Liver (tissue), 3 donors: ENCODE measurements around the gene CYP39A1.
A peak's percentile ranks its signal among the peaks of the same experiment; 100 is the strongest.

ENCODE experiments used
- EGR1 ChIP-seq, 2 donors: IDR thresholded peaks; 2 replicates each; pipeline ENCODE4 v1.6.1; 2016 to 2018; ENCODE audit warnings: antibody characterized with exemption in 2 of 2, low read depth in 2 of 2
- FOXA1 ChIP-seq: IDR thresholded peaks from 2 replicates; pipeline ENCODE4 v1.6.1; 2016; ENCODE audit warnings: antibody characterized with exemption
- JUND ChIP-seq, 2 donors: IDR thresholded peaks; 2 replicates each; pipeline ENCODE4 v1.6.1; 2016; ENCODE audit warnings: antibody characterized with exemption in 2 of 2
- NR2F2 ChIP-seq: IDR thresholded peaks from 2 replicates; pipeline ENCODE4 v1.6.1; 2016; ENCODE audit warnings: antibody characterized with exemption
- RAD21 ChIP-seq, 2 donors: IDR thresholded peaks; 2 replicates each; pipeline ENCODE4 v1.6.1; 2016; ENCODE audit warnings: antibody characterized with exemption in 2 of 2, mild to moderate bottlenecking in 2 of 2
- SP1 ChIP-seq: IDR thresholded peaks from 2 replicates; pipeline ENCODE4 v1.6.1; 2018; ENCODE audit warnings: antibody characterized with exemption, mild to moderate bottlenecking
- TAF1 ChIP-seq: conservative IDR thresholded peaks from 2 replicates; pipeline ENCODE4 v1.6.1; 2016; ENCODE audit warnings: antibody characterized with exemption, mild to moderate bottlenecking
- YY1 ChIP-seq: IDR thresholded peaks from 2 replicates; pipeline ENCODE4 v1.6.1; 2016; ENCODE audit warnings: antibody characterized with exemption, mild to moderate bottlenecking
- ZBTB33 ChIP-seq: IDR thresholded peaks from 2 replicates; pipeline ENCODE4 v1.6.1; 2016; ENCODE audit warnings: antibody characterized with exemption
- TF ChIP-seq, protein P1 (sequence below): fragments of 150-350 bp; IDR thresholded peaks from 2 replicates; pipeline ENCODE4 v1.5.1; 2017; ENCODE audit warnings: improper control_type of control experiment, low read depth, low read length; ENCODE audit not compliant: missing input control
- TF ChIP-seq, protein P2 (sequence below): IDR thresholded peaks from 2 replicates; pipeline ENCODE4 v1.6.1; 2016; ENCODE audit warnings: antibody characterized with exemption, mild to moderate bottlenecking
- TF ChIP-seq, protein P3 (sequence below): IDR thresholded peaks from 2 replicates; pipeline ENCODE4 v1.6.1; 2016; ENCODE audit warnings: antibody characterized with exemption
- donor health status: healthy.
- donor health status: healthy.

GRCh38 chr6:46657642-46658041, 5.0 kb upstream of the CYP39A1 start:
- TF ChIP-seq TAF1 (no peak), JUND (IDR thresholded peaks at IDR 0.05) (peak in 1 of 2 donors; percentile 59), YY1 (no peak), SP1 (peak; percentile 19), ZBTB33 (no peak), FOXA1 (no peak), EGR1 (IDR thresholded peaks at IDR 0.05; ENCODE audit: low read depth in 2 of 2) (no peak), RAD21 (IDR thresholded peaks at IDR 0.05) (no peak), NR2F2 (no peak)
- TF ChIP-seq, protein P1, sequence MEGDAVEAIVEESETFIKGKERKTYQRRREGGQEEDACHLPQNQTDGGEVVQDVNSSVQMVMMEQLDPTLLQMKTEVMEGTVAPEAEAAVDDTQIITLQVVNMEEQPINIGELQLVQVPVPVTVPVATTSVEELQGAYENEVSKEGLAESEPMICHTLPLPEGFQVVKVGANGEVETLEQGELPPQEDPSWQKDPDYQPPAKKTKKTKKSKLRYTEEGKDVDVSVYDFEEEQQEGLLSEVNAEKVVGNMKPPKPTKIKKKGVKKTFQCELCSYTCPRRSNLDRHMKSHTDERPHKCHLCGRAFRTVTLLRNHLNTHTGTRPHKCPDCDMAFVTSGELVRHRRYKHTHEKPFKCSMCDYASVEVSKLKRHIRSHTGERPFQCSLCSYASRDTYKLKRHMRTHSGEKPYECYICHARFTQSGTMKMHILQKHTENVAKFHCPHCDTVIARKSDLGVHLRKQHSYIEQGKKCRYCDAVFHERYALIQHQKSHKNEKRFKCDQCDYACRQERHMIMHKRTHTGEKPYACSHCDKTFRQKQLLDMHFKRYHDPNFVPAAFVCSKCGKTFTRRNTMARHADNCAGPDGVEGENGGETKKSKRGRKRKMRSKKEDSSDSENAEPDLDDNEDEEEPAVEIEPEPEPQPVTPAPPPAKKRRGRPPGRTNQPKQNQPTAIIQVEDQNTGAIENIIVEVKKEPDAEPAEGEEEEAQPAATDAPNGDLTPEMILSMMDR, result no peak
- TF ChIP-seq, protein P2, sequence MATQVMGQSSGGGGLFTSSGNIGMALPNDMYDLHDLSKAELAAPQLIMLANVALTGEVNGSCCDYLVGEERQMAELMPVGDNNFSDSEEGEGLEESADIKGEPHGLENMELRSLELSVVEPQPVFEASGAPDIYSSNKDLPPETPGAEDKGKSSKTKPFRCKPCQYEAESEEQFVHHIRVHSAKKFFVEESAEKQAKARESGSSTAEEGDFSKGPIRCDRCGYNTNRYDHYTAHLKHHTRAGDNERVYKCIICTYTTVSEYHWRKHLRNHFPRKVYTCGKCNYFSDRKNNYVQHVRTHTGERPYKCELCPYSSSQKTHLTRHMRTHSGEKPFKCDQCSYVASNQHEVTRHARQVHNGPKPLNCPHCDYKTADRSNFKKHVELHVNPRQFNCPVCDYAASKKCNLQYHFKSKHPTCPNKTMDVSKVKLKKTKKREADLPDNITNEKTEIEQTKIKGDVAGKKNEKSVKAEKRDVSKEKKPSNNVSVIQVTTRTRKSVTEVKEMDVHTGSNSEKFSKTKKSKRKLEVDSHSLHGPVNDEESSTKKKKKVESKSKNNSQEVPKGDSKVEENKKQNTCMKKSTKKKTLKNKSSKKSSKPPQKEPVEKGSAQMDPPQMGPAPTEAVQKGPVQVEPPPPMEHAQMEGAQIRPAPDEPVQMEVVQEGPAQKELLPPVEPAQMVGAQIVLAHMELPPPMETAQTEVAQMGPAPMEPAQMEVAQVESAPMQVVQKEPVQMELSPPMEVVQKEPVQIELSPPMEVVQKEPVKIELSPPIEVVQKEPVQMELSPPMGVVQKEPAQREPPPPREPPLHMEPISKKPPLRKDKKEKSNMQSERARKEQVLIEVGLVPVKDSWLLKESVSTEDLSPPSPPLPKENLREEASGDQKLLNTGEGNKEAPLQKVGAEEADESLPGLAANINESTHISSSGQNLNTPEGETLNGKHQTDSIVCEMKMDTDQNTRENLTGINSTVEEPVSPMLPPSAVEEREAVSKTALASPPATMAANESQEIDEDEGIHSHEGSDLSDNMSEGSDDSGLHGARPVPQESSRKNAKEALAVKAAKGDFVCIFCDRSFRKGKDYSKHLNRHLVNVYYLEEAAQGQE, result no peak
- TF ChIP-seq, protein P3, sequence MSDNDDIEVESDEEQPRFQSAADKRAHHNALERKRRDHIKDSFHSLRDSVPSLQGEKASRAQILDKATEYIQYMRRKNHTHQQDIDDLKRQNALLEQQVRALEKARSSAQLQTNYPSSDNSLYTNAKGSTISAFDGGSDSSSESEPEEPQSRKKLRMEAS, result no peak
